A673 (cell line): ENCODE measurements around the gene TEDDM1.

ENCODE experiments used
- EZH2 ChIP-seq: fragments of 200-600 bp; sonication (generic); IDR thresholded peaks from 2 replicates; pipeline ENCODE4 v1.6.1; 2017; ENCODE audit warnings: borderline replicate concordance, low read depth, mild to moderate bottlenecking, mixed read lengths, antibody characterized with exemption, low read length; ENCODE audit not compliant: poor library complexity, severe bottlenecking
- TF ChIP-seq, protein P1 (sequence below): fragments of 300-800, 200-600 bp; sonication (generic); conservative IDR thresholded peaks from 2 replicates; pipeline ENCODE4 v1.5.1; 2017; ENCODE audit warnings: low read depth, mild to moderate bottlenecking, antibody characterized with exemption, low read length, moderate library complexity, mixed read lengths

DNA sequence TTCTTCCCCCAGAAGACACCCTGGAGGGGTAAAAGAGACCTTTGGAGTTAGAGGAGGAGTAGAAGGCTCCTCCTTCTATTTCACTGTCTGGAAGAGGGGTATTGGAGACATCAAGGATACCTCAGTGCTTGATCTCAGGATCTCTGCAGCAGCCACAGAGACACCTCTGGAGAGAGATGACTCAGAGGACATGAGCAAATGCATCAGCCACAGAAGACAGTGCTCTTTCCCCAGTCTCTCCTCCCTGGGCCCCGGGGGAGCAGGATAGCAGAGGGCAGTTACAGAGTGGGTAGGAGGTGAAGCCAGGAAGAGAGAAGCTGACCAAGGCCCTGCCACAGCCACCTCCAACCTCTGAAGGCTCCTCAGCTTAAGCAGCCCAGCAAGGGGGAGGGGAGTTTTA, 15.3 kb upstream of the TEDDM1 start:
- TF ChIP-seq EZH2: no peak
- TF ChIP-seq, protein P1, sequence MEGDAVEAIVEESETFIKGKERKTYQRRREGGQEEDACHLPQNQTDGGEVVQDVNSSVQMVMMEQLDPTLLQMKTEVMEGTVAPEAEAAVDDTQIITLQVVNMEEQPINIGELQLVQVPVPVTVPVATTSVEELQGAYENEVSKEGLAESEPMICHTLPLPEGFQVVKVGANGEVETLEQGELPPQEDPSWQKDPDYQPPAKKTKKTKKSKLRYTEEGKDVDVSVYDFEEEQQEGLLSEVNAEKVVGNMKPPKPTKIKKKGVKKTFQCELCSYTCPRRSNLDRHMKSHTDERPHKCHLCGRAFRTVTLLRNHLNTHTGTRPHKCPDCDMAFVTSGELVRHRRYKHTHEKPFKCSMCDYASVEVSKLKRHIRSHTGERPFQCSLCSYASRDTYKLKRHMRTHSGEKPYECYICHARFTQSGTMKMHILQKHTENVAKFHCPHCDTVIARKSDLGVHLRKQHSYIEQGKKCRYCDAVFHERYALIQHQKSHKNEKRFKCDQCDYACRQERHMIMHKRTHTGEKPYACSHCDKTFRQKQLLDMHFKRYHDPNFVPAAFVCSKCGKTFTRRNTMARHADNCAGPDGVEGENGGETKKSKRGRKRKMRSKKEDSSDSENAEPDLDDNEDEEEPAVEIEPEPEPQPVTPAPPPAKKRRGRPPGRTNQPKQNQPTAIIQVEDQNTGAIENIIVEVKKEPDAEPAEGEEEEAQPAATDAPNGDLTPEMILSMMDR: no peak
